Skin of body (tissue), 2 donors: ENCODE measurements around the gene CCDC167. TPM values are rescaled to one million over a fixed set of nuclear protein-coding genes. Genes with fewer than 3 reads are reported as not detected.
"Not testable (repeated sequence)": the region's sequence is repeated elsewhere in the genome, so short reads cannot be mapped to it uniquely, and the experiment has no call there.

Experiments used
- DNase-seq: peaks from one replicate; lab custom pipeline; 2025; lab: John Stamatoyannopoulos, UW
- total RNA-seq: library from RNA; depleted of rRNA; stranded (reverse); fragments of >200 nt; gene quantifications from one replicate; pipeline ENCODE4 v1.2.3, GENCODE V29; 2014

The CCDC167 gene
- total RNA-seq, 1 donor from 2014 or later = 7.4 TPM

GRCh38 chr6:37511201-37511600 lies 11.5 kb upstream of the CCDC167 start:
- DNase-seq = no peak

GRCh38 chr6:37507690-37508421 lies 8.2 kb upstream of the CCDC167 start:
- DNase-seq = no peak

GRCh38 chr6:37507077-37507476 lies 7.4 kb upstream of the CCDC167 start:
- no peak for DNase-seq

GRCh38 chr6:37506479-37506878 lies 6.8 kb upstream of the CCDC167 start:
- no peak for DNase-seq

- DNase-seq = no peak
These were observed 4.3 kb upstream of the CCDC167 start for GRCh38 chr6:37504024-37504423.

GRCh38 chr6:37503309-37503965 lies 3.7 kb upstream of the CCDC167 start:
- no peak for DNase-seq

GRCh38 chr6:37502703-37503291 lies 3.1 kb upstream of the CCDC167 start:
- DNase-seq = no peak

GRCh38 chr6:37501632-37502491 lies 2.2 kb upstream of the CCDC167 start:
- no peak for DNase-seq

- DNase-seq = not testable (repeated sequence)
These were observed 1.2 kb upstream of the CCDC167 start for GRCh38 chr6:37500904-37501303.

- DNase-seq = no peak
These were observed 558 bp upstream of the CCDC167 start for GRCh38 chr6:37500294-37500608.

GRCh38 chr6:37496951-37497885 lies 2.5 kb downstream of the CCDC167 start:
- no peak for DNase-seq

GRCh38 chr6:37495244-37495934 lies 4.3 kb downstream of the CCDC167 start:
- DNase-seq = no peak

- no peak for DNase-seq
These were observed 6.1 kb downstream of the CCDC167 start for GRCh38 chr6:37493661-37493995.

- no peak for DNase-seq
These were observed 6.6 kb downstream of the CCDC167 start for GRCh38 chr6:37492991-37493660.

- no peak for DNase-seq
These were observed 7.3 kb downstream of the CCDC167 start for GRCh38 chr6:37492236-37492972.

- no peak for DNase-seq
These were observed 7.9 kb downstream of the CCDC167 start for GRCh38 chr6:37491830-37492208.

- DNase-seq = no peak
These were observed 8.4 kb downstream of the CCDC167 start for GRCh38 chr6:37491171-37491829.

- no peak for DNase-seq
These were observed 9.0 kb downstream of the CCDC167 start for GRCh38 chr6:37490536-37491170.
